Measurements from ENCODE around the gene GABBR2.

Gene GABBR2

GRCh38 chr9:98341157-98342097 is 367.3 kb downstream of the GABBR2 start:
- DNase-seq (ENCODE audit: low read depth, low spot score): no peak
- H3K27ac ChIP-seq: no peak overlapping the region

- DNase-seq (ENCODE audit: low read depth, low spot score): no peak
- H3K27ac ChIP-seq: no peak overlapping the region
These were observed 368.5 kb downstream of the GABBR2 start for GRCh38 chr9:98339987-98340800.

GRCh38 chr9:98335661-98336060 is 373.1 kb downstream of the GABBR2 start:
- H3K27ac ChIP-seq: no peak overlapping the region
- DNase-seq (ENCODE audit: low read depth, low spot score): no peak

- no peak overlapping the region for H3K27ac ChIP-seq
- DNase-seq (ENCODE audit: low read depth, low spot score): no peak
These were observed 373.9 kb downstream of the GABBR2 start for GRCh38 chr9:98334796-98335195.

- peak overlapping the region; percentile 27 for H3K27ac ChIP-seq
- DNase-seq (ENCODE audit: low read depth, low spot score): peak; percentile 33
These were observed 374.8 kb downstream of the GABBR2 start for GRCh38 chr9:98333703-98334582.

DNA sequence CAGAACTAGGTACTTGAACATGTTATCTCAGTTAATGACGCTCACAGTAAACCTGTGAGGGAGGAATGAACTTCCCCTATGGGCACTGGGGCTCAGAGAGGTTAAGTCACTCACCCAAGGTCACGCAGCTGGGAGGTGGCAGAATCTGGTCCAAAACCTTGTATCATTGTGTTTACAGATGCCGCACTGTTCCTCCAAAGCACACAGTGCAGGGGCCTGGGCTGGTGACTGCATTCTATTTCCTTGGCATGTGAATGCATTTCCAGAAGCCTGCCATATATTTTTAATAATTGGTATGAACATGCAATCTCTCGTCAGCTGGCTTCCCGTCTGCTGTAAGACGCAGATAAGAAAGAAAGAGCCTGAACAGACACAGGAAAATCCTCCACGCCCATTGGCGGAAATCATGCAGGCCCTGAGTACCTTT is 376.3 kb downstream of the GABBR2 start:
- DNase-seq (ENCODE audit: low read depth, low spot score): no peak
- no peak overlapping the region for H3K27ac ChIP-seq

DNA sequence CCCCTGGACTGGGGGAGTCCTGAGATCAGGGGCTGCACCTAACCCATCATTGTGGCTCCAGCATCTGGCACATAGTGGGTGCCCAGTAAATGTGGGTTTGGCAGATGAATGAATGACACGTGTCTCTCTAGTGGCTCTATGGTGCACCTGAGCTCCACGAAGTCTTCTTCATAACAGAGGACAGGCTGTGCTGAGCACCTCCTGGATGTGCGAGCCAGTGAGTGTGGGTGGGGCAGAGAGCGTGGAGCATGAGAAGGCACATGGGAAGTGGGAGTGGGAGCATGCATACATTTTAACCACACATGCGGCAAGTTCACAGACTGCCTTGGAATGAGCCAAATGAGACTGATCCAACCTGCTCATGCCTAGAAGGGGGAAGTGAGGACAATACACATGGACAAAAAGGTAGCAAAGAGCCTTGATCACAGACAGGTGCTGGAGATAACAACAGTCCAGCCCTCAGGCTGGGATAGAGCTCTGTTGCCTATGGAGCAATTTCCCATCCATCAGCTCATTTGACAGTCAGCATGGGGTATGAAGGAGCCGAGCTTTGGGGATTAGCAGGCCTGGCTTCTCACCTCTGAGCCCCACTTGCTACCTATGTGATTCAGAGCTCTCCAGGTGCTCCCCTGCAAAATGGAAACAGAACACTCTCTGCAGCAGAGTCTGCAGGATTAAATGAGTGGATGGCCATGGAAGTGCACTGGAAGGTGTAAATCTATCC is 377.0 kb downstream of the GABBR2 start:
- DNase-seq (ENCODE audit: low read depth, low spot score): no peak
- no peak overlapping the region for H3K27ac ChIP-seq

GRCh38 chr9:98330831-98331230 is 377.9 kb downstream of the GABBR2 start:
- no peak overlapping the region for H3K27ac ChIP-seq
- no peak for DNase-seq (ENCODE audit: low read depth, low spot score)

- H3K27ac ChIP-seq: no peak overlapping the region
- DNase-seq (ENCODE audit: low read depth, low spot score): no peak
These were observed 378.8 kb downstream of the GABBR2 start for GRCh38 chr9:98329904-98330303.

- DNase-seq (ENCODE audit: low read depth, low spot score): no peak
- H3K27ac ChIP-seq: no peak overlapping the region
These were observed 379.5 kb downstream of the GABBR2 start for GRCh38 chr9:98329281-98329680.

- H3K27ac ChIP-seq: no peak overlapping the region
- DNase-seq (ENCODE audit: low read depth, low spot score): no peak
These were observed 380.0 kb downstream of the GABBR2 start for GRCh38 chr9:98328770-98329169.

GRCh38 chr9:98328141-98328540 is 380.6 kb downstream of the GABBR2 start:
- H3K27ac ChIP-seq: no peak overlapping the region

GRCh38 chr9:98327249-98327561 is 381.5 kb downstream of the GABBR2 start:
- H3K27ac ChIP-seq: no peak overlapping the region
- no peak for DNase-seq (ENCODE audit: low read depth, low spot score)

More at GRCh38 chr9:98328141-98328540, 380.6 kb downstream of the GABBR2 start:
- DNase-seq (ENCODE audit: low read depth, low spot score): no peak

- H3K27ac ChIP-seq: no peak overlapping the region
- DNase-seq (ENCODE audit: low read depth, low spot score): no peak
These were observed 382.1 kb downstream of the GABBR2 start for GRCh38 chr9:98326459-98327248.

DNA sequence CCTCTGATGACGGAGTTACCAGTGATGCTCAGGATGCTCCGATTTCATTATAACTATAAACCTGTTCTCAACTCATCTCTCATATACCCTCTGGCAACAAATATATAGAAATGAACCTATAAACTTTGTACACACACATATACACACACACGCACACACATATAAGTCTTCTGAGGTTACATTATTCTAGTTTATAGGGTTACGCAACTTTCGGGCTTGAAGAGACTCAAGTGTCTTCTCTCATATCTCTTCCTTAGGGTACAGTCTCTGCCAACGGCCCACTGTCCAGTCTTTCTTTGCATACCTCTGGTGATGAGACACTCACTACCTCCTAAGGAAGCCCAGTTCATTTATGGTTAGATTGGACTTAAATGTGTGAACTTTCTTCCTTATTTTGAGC is 383.9 kb downstream of the GABBR2 start:
- H3K27ac ChIP-seq: no peak overlapping the region
- DNase-seq (ENCODE audit: low read depth, low spot score): no peak

- no peak for DNase-seq (ENCODE audit: low read depth, low spot score)
- peak overlapping the region; percentile 7 for H3K27ac ChIP-seq
These were observed 385.0 kb downstream of the GABBR2 start for GRCh38 chr9:98323831-98324135.

GRCh38 chr9:98323051-98323830 is 385.5 kb downstream of the GABBR2 start:
- no peak overlapping the region for H3K27ac ChIP-seq
- no peak for DNase-seq (ENCODE audit: low read depth, low spot score)

DNA sequence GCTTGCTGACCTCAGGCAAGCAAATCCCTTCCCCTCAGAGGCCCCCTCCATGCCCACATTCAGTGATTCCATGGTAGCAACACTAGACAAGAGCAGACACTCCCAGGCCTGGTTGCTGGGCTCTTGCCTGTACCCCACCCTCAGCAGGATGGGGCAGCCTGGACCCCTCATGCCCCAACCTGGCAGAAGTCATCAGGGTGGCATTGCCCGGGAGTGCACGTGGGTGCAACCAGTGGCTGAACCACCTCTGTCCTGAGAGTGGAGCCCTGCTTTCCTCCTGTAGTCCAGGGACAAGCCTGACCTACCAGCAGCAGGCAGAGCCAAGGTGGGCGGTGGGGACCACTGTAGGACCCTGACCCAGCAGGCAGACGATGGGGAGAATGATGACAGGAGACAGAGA is 387.5 kb downstream of the GABBR2 start:
- H3K27ac ChIP-seq: no peak overlapping the region

More for the DNA sequence above, 387.5 kb downstream of the GABBR2 start:
- no peak for DNase-seq (ENCODE audit: low read depth, low spot score)
